ENCODE results near the gene CCDC33.

The CCDC33 gene

GRCh38 chr15:74262625-74263024 is 26.5 kb downstream of the CCDC33 start (continued):
- TF ChIP-seq OVOL3 (tag by site-specific recombination; IDR thresholded peaks at IDR 0.05) (no peak), ZSCAN5A (tag by site-specific recombination; IDR thresholded peaks at IDR 0.05) (no peak), ZNF366 (tag by site-specific recombination; conservative IDR thresholded peaks at IDR 0.05) (no peak), ZBTB1 (tag by site-specific recombination; IDR thresholded peaks at IDR 0.05) (no peak), GLIS1 (tag by site-specific recombination; IDR thresholded peaks at IDR 0.05) (peak; percentile 72; the same call in 1 of the 2 replicates), ZFHX2 (tag by site-specific recombination; conservative IDR thresholded peaks at IDR 0.05) (no peak), ZNF621 (tag by site-specific recombination; IDR thresholded peaks at IDR 0.05) (no peak), ZBTB44 (tag by site-specific recombination; IDR thresholded peaks at IDR 0.05) (no peak)

GRCh38 chr15:74263466-74263865 is 27.3 kb downstream of the CCDC33 start:
- CTCF ChIA-PET = interaction anchor here (1.0 kb wide), 1 partner anchor 40 kb away, joined by 5 read pairs; no protein-coding TSS in a partner anchor
- Histone ChIP-seq H3K36me3 (ENCODE audit: control insufficient read depth in 2 of 2, insufficient read depth in 1 of 2, low read length in 2 of 2) (no peaks in the 10 kb centered on the region), H3K4me3 (ENCODE audit: low read depth, low read length) (no peak overlapping the region), H3K4me1 (ENCODE audit: control insufficient read depth, insufficient read depth, low read length) (no peaks in the 10 kb centered on the region), H3K27ac (ENCODE audit: extremely low read depth, low read depth, low read length) (no peak overlapping the region), H3K9me3 (ENCODE audit: control insufficient read depth, insufficient read depth, low read depth, low read length) (no peaks in the 10 kb centered on the region)
- POLR2A ChIA-PET = interaction anchor here (0.6 to 1.7 kb wide), 2 partner anchors 10 to 736 kb away, joined by 3 to 4 read pairs; no protein-coding TSS in a partner anchor
- TF ChIP-seq ZBTB11 (tag by site-specific recombination; conservative IDR thresholded peaks at IDR 0.05; ENCODE audit: low read depth) = no peak
- no peak for TF ChIP-seq PBX3 (CRISPR knock-in tag; IDR thresholded peaks at IDR 0.05)
- 0 out of 2 replicates have a peak, but pooled peaks have one; percentile 20 for TF ChIP-seq CTCF (tag by site-specific recombination; IDR thresholded peaks at IDR 0.05)
- TF ChIP-seq KLF1 (tag by site-specific recombination; IDR thresholded peaks at IDR 0.05) = no peak
- TF ChIP-seq ZNF623 (tag by site-specific recombination; IDR thresholded peaks at IDR 0.05) = no peak
- no peak for TF ChIP-seq ZNF776 (tag by site-specific recombination; IDR thresholded peaks at IDR 0.05; ENCODE audit: borderline replicate concordance)
- TF ChIP-seq ZNF37A (tag by site-specific recombination; IDR thresholded peaks at IDR 0.05) = no peak
- peak; percentile 39 for TF ChIP-seq ZFHX2 (tag by site-specific recombination; conservative IDR thresholded peaks at IDR 0.05)
- TF ChIP-seq ZFP41 (tag by site-specific recombination; IDR thresholded peaks at IDR 0.05; ENCODE audit: borderline replicate concordance) = no peak
